ENCODE measurements around the gene PLEKHA5.
"Not testable (repeated sequence)": the region's sequence is repeated elsewhere in the genome, so short reads cannot be mapped to it uniquely, and the experiment has no call there.

PLEKHA5 gene

GRCh38 chr12:19168644-19169043 lies 39.1 kb downstream of the PLEKHA5 start:
- no peaks in the 10 kb centered on the region for H3K9me3 ChIP-seq (ENCODE audit: severe bottlenecking)
- no peaks in the 10 kb centered on the region for H3K27me3 ChIP-seq (ENCODE audit: insufficient read depth, low read depth, severe bottlenecking)
- no peak overlapping the region for H3K27ac ChIP-seq
- H3K4me3 ChIP-seq (ENCODE audit: low read depth, low read length): no peak overlapping the region
- H3K36me3 ChIP-seq: no peaks in the 10 kb centered on the region
- no peak for TF ChIP-seq CTCF (IDR thresholded peaks at IDR 0.05; ENCODE audit: low read depth, low read length)
- no peak for DNase-seq

GRCh38 chr12:19169222-19169621 lies 39.7 kb downstream of the PLEKHA5 start:
- Histone ChIP-seq H3K36me3 (no peaks in the 10 kb centered on the region), H3K9me3 (ENCODE audit: severe bottlenecking) (no peaks in the 10 kb centered on the region), H3K4me3 (ENCODE audit: low read depth, low read length) (no peak overlapping the region), H3K27me3 (ENCODE audit: insufficient read depth, low read depth, severe bottlenecking) (no peaks in the 10 kb centered on the region), H3K27ac (no peak overlapping the region)
- no peak for TF ChIP-seq CTCF (IDR thresholded peaks at IDR 0.05; ENCODE audit: low read depth, low read length)
- no peak for DNase-seq

- not testable (repeated sequence) for H3K9me3 ChIP-seq (ENCODE audit: severe bottlenecking); H3K36me3 ChIP-seq; DNase-seq; H3K4me3 ChIP-seq (ENCODE audit: low read depth, low read length); H3K27ac ChIP-seq; H3K27me3 ChIP-seq (ENCODE audit: insufficient read depth, low read depth, severe bottlenecking)
Measured at GRCh38 chr12:19170286-19170685, 40.8 kb downstream of the PLEKHA5 start.

GRCh38 chr12:19171731-19172130 lies 42.2 kb downstream of the PLEKHA5 start:
- H3K4me3 ChIP-seq (ENCODE audit: low read depth, low read length): no peak overlapping the region
- DNase-seq: no peak
- no peaks in the 10 kb centered on the region for H3K9me3 ChIP-seq (ENCODE audit: severe bottlenecking)
- H3K27me3 ChIP-seq (ENCODE audit: insufficient read depth, low read depth, severe bottlenecking): no peaks in the 10 kb centered on the region
- no peak overlapping the region for H3K27ac ChIP-seq
- peaks cover 2% of the 10 kb centered on the region; the same call in 1 of the 2 replicates for H3K36me3 ChIP-seq
- TF ChIP-seq CTCF (IDR thresholded peaks at IDR 0.05; ENCODE audit: low read depth, low read length): no peak

GRCh38 chr12:19177754-19178153 lies 48.2 kb downstream of the PLEKHA5 start:
- Histone ChIP-seq H3K9me3 (ENCODE audit: severe bottlenecking) (no peaks in the 10 kb centered on the region), H3K4me3 (ENCODE audit: low read depth, low read length) (no peak overlapping the region), H3K27ac (no peak overlapping the region), H3K36me3 (peaks cover 8% of the 10 kb centered on the region), H3K27me3 (ENCODE audit: insufficient read depth, low read depth, severe bottlenecking) (no peaks in the 10 kb centered on the region)
- DNase-seq: no peak
- TF ChIP-seq CTCF (IDR thresholded peaks at IDR 0.05; ENCODE audit: low read depth, low read length): no peak

GRCh38 chr12:19179986-19180385 lies 50.5 kb downstream of the PLEKHA5 start:
- no peak for TF ChIP-seq CTCF (IDR thresholded peaks at IDR 0.05; ENCODE audit: low read depth, low read length)
- Histone ChIP-seq H3K9me3 (ENCODE audit: severe bottlenecking) (no peaks in the 10 kb centered on the region), H3K27me3 (ENCODE audit: insufficient read depth, low read depth, severe bottlenecking) (no peaks in the 10 kb centered on the region), H3K27ac (no peak overlapping the region), H3K4me3 (ENCODE audit: low read depth, low read length) (no peak overlapping the region), H3K36me3 (peaks cover 8% of the 10 kb centered on the region)
- DNase-seq: no peak
